Fibroblast of skin of right quadriceps (primary cell): ENCODE data around the gene PDE3A.
A peak's percentile ranks its signal among the peaks of the same experiment; 100 is the strongest.
"Not testable (repeated sequence)": the region's sequence is repeated elsewhere in the genome, so short reads cannot be mapped to it uniquely, and the experiment has no call there.

ENCODE experiments used
- DNase-seq: peaks from one replicate; pipeline ENCODE4 v3.0.0-alpha.2; 2013

PDE3A gene

GRCh38 chr12:20560935-20561334, 192.6 kb downstream of the PDE3A start:
- DNase-seq = no peak

GRCh38 chr12:20561871-20562270, 193.5 kb downstream of the PDE3A start:
- peak; percentile 15 for DNase-seq

- DNase-seq = peak; percentile 5
Measured at GRCh38 chr12:20567413-20567812, 199.1 kb downstream of the PDE3A start.

- no peak for DNase-seq
Measured at GRCh38 chr12:20572451-20572850, 204.1 kb downstream of the PDE3A start.

- no peak for DNase-seq
Measured at GRCh38 chr12:20576528-20576927, 208.2 kb downstream of the PDE3A start.

- DNase-seq = no peak
Measured at GRCh38 chr12:20577054-20577453, 208.7 kb downstream of the PDE3A start.

- no peak for DNase-seq
Measured at GRCh38 chr12:20578142-20578541, 209.8 kb downstream of the PDE3A start.

GRCh38 chr12:20585055-20585625, 216.8 kb downstream of the PDE3A start:
- DNase-seq = no peak

GRCh38 chr12:20585913-20586312, 217.6 kb downstream of the PDE3A start:
- DNase-seq = no peak

- DNase-seq = no peak
Measured at GRCh38 chr12:20588042-20588441, 219.7 kb downstream of the PDE3A start.

- DNase-seq = no peak
Measured at GRCh38 chr12:20590570-20590969, 222.2 kb downstream of the PDE3A start.

GRCh38 chr12:20592556-20592955, 224.2 kb downstream of the PDE3A start:
- no peak for DNase-seq

- no peak for DNase-seq
Measured at GRCh38 chr12:20593611-20594010, 225.3 kb downstream of the PDE3A start.

GRCh38 chr12:20596061-20596460, 227.7 kb downstream of the PDE3A start:
- DNase-seq = no peak

- no peak for DNase-seq
Measured at GRCh38 chr12:20599757-20600156, 231.4 kb downstream of the PDE3A start.

- DNase-seq = peak; percentile 50
Measured at GRCh38 chr12:20601668-20602280, 233.4 kb downstream of the PDE3A start.

GRCh38 chr12:20602641-20603391, 234.5 kb downstream of the PDE3A start:
- peak; percentile 89 for DNase-seq

- no peak for DNase-seq
Measured at GRCh38 chr12:20604408-20605067, 236.2 kb downstream of the PDE3A start.

GRCh38 chr12:20615020-20615419, 246.7 kb downstream of the PDE3A start:
- not testable (repeated sequence) for DNase-seq

- DNase-seq = no peak
Measured at GRCh38 chr12:20616093-20616492, 247.8 kb downstream of the PDE3A start.

GRCh38 chr12:20620261-20620660, 251.9 kb downstream of the PDE3A start:
- DNase-seq = peak; percentile 45

GRCh38 chr12:20624718-20625117, 256.4 kb downstream of the PDE3A start:
- peak; percentile 47 for DNase-seq

GRCh38 chr12:20625531-20625930, 257.2 kb downstream of the PDE3A start:
- no peak for DNase-seq
